GM18951 (cell line): Measurements from ENCODE around the gene A3GALT2.

Experiments used
- POLR2A ChIP-seq: IDR thresholded peaks from 4 replicates; pipeline ENCODE4 v1.6.1; 2011; ENCODE audit warnings: mild to moderate bottlenecking; ENCODE audit not compliant: insufficient read length, insufficient read depth; ENCODE audit errors: extremely low read depth
- in situ Hi-C: fragments of 300-500 bp; cut with MboI; formaldehyde crosslinking; loops from one replicate; pipeline ENCODE4 v1.12.0; 2022; ENCODE audit warnings: low sequenced_read_pairs, mixed read lengths, inconsistent platforms; ENCODE audit not compliant: unreplicated experiment

The A3GALT2 gene

GRCh38 chr1:33347650-33347992 is 26.7 kb upstream of the A3GALT2 start:
- TF ChIP-seq POLR2A, result no peak
- in situ Hi-C loops, result no loop called here

GRCh38 chr1:33346927-33347649 is 26.2 kb upstream of the A3GALT2 start:
- in situ Hi-C loops, result no loop called here
- no peak for TF ChIP-seq POLR2A

GRCh38 chr1:33346533-33346926 is 25.6 kb upstream of the A3GALT2 start:
- no peak for TF ChIP-seq POLR2A
- in situ Hi-C loops, result no loop called here

GRCh38 chr1:33344896-33345560 is 24.1 kb upstream of the A3GALT2 start:
- in situ Hi-C loops, result no loop called here
- no peak for TF ChIP-seq POLR2A

GRCh38 chr1:33343539-33343938 is 22.6 kb upstream of the A3GALT2 start:
- in situ Hi-C loops, result no loop called here
- no peak for TF ChIP-seq POLR2A

- no peak for TF ChIP-seq POLR2A
- in situ Hi-C loops, result no loop called here
Observed at GRCh38 chr1:33342041-33342723, 21.3 kb upstream of the A3GALT2 start.

- TF ChIP-seq POLR2A, result no peak
- in situ Hi-C loops, result no loop called here
Observed at GRCh38 chr1:33341190-33341589, 20.3 kb upstream of the A3GALT2 start.

GRCh38 chr1:33339413-33339812 is 18.5 kb upstream of the A3GALT2 start:
- in situ Hi-C loops, result no loop called here

GRCh38 chr1:33338440-33339211 is 17.7 kb upstream of the A3GALT2 start:
- in situ Hi-C loops, result no loop called here

More at GRCh38 chr1:33339413-33339812, 18.5 kb upstream of the A3GALT2 start:
- no peak for TF ChIP-seq POLR2A

GRCh38 chr1:33338048-33338439 is 17.1 kb upstream of the A3GALT2 start:
- in situ Hi-C loops, result no loop called here
- no peak for TF ChIP-seq POLR2A

More at GRCh38 chr1:33338440-33339211, 17.7 kb upstream of the A3GALT2 start:
- no peak for TF ChIP-seq POLR2A

GRCh38 chr1:33337441-33337840 is 16.5 kb upstream of the A3GALT2 start:
- in situ Hi-C loops, result no loop called here
- no peak for TF ChIP-seq POLR2A

GRCh38 chr1:33336580-33336979 is 15.7 kb upstream of the A3GALT2 start:
- no peak for TF ChIP-seq POLR2A
- in situ Hi-C loops, result no loop called here

- no peak for TF ChIP-seq POLR2A
- in situ Hi-C loops, result no loop called here
Observed at GRCh38 chr1:33335020-33335419, 14.1 kb upstream of the A3GALT2 start.

GRCh38 chr1:33334081-33334552 is 13.2 kb upstream of the A3GALT2 start:
- in situ Hi-C loops, result no loop called here
- no peak for TF ChIP-seq POLR2A
